BJ (cell line): ENCODE measurements around the gene C14orf132. TPM values are rescaled to one million over a fixed set of nuclear protein-coding genes. Genes with fewer than 3 reads are reported as not detected.

Experiments used
- CTCF ChIA-PET: fragments of 350-600 bp; formaldehyde crosslinking; extraction: SDS; loops from one replicate; lab custom pipeline; 2021; ENCODE audit warnings: antibody characterized with exemption, inconsistent platforms; lab: Yijun Ruan, JAX
- POLR2A ChIA-PET: fragments of 300-600 bp; sonication (Branson Sonifier 250); formaldehyde crosslinking; extraction: SDS; loops from one replicate; lab custom pipeline; 2021; ENCODE audit warnings: antibody characterized with exemption; lab: Charles Lee
- DNase-seq: peaks from one replicate; pipeline ENCODE4 v3.0.0-alpha.2; 2011; ENCODE audit warnings: low read depth
- H3K27me3 ChIP-seq: 2 replicates; pipeline ENCODE4 v1.6.0; 2011; ENCODE audit warnings: low read length; ENCODE audit not compliant: control insufficient read depth, insufficient read depth
- H3K36me3 ChIP-seq: 2 replicates; pipeline ENCODE4 v1.5.1; 2011; ENCODE audit warnings: low read length; ENCODE audit not compliant: control insufficient read depth, insufficient read depth
- H3K4me3 ChIP-seq: 2 replicates; pipeline ENCODE4 v1.5.1; 2011; ENCODE audit warnings: low read depth, mild to moderate bottlenecking, control low read depth, low read length
- CTCF ChIP-seq: IDR thresholded peaks from 2 replicates; pipeline ENCODE4 v1.5.1; 2011; ENCODE audit warnings: low read depth, mild to moderate bottlenecking, control low read depth, inconsistent platforms, low read length, moderate library complexity; ENCODE audit not compliant: insufficient read depth
- polyA plus RNA-seq: library from polyadenylated mRNA; depleted of rRNA; stranded (reverse); fragments of >200 nt; gene quantifications from 2 replicates; pipeline ENCODE4 v1.2.3, GENCODE V29; 2011

The C14orf132 gene
- polyA plus RNA-seq, 1 experiment: 13.2 TPM

- POLR2A ChIA-PET: no interaction called here
- no peak for TF ChIP-seq CTCF
- H3K4me3 ChIP-seq: no peak overlapping the region
Observed at GRCh38 chr14:96122496-96122895, 83.3 kb downstream of the C14orf132 start.

GRCh38 chr14:96125536-96125935 is 86.4 kb downstream of the C14orf132 start:
- Histone ChIP-seq H3K4me3 (no peak overlapping the region), H3K27me3 (no peaks in the 10 kb centered on the region), H3K36me3 (no peaks in the 10 kb centered on the region)
- ChIA-PET CTCF (interaction anchor here (1.0 to 1.6 kb wide), 3 partner anchors 15 to 150 kb away, joined by 3 to 5 read pairs (median 3); no protein-coding TSS in a partner anchor), POLR2A (interaction anchor here (0.5 kb wide), 1 partner anchor 79 kb away, joined by 9 read pairs; no protein-coding TSS in a partner anchor)
- TF ChIP-seq CTCF: no peak
- DNase-seq: no peak

More at GRCh38 chr14:96122496-96122895, 83.3 kb downstream of the C14orf132 start:
- DNase-seq: no peak
- Histone ChIP-seq H3K36me3 (no peaks in the 10 kb centered on the region), H3K27me3 (no peaks in the 10 kb centered on the region)
- CTCF ChIA-PET: interaction anchor here (4.1 kb wide), 1 partner anchor 153 kb away, joined by 18 read pairs; no protein-coding TSS in a partner anchor

- POLR2A ChIA-PET: interaction anchor here (1.3 kb wide), 1 partner anchor 41 kb away, joined by 3 read pairs; no protein-coding TSS in a partner anchor
- TF ChIP-seq CTCF: no peak
- Histone ChIP-seq H3K27me3 (no peaks in the 10 kb centered on the region), H3K4me3 (no peak overlapping the region), H3K36me3 (no peaks in the 10 kb centered on the region)
- no peak for DNase-seq
- CTCF ChIA-PET: interaction anchor here (0.7 to 1.6 kb wide), 4 partner anchors 14 to 150 kb away, joined by 3 to 5 read pairs (median 4); no protein-coding TSS in a partner anchor
Observed at GRCh38 chr14:96126339-96126782, 87.2 kb downstream of the C14orf132 start.

GRCh38 chr14:96126783-96127271 is 87.7 kb downstream of the C14orf132 start:
- no peak for DNase-seq
- ChIA-PET POLR2A (interaction anchor here (1.3 kb wide), 1 partner anchor 41 kb away, joined by 3 read pairs; no protein-coding TSS in a partner anchor), CTCF (interaction anchor here (1.3 to 1.8 kb wide), 3 partner anchors 12 to 149 kb away, joined by 3 to 7 read pairs (median 5); no protein-coding TSS in a partner anchor)
- Histone ChIP-seq H3K36me3 (no peaks in the 10 kb centered on the region), H3K27me3 (no peaks in the 10 kb centered on the region), H3K4me3 (no peak overlapping the region)
- TF ChIP-seq CTCF: no peak

GRCh38 chr14:96129128-96129736 is 90.1 kb downstream of the C14orf132 start:
- ChIA-PET POLR2A (no interaction called here), CTCF (no interaction called here)
- Histone ChIP-seq H3K36me3 (no peaks in the 10 kb centered on the region), H3K27me3 (no peaks in the 10 kb centered on the region; the same call in 1 of the 2 replicates), H3K4me3 (no peak overlapping the region)
- DNase-seq: no peak
- no peak for TF ChIP-seq CTCF
